ENCODE data around the gene PPRC1. TPM values are rescaled to one million over a fixed set of nuclear protein-coding genes. Genes with fewer than 3 reads are reported as not detected.

Gene PPRC1
- total RNA-seq, 2 experiments from 2014 or later = 104 to 111 TPM

- DNase-seq = no peak
- Mint-ChIP-seq H3K36me3 (peaks cover 1% of the 10 kb centered on the region), H3K9me3 (no peaks in the 10 kb centered on the region), H3K4me1 (peaks cover 20% of the 10 kb centered on the region), H3K27me3 (no peaks in the 10 kb centered on the region), H3K27ac (no peak overlapping the region), H3K4me3 (no peak overlapping the region)
These were observed 9.6 kb upstream of the PPRC1 start for GRCh38 chr10:102123223-102123622.

- peak overlapping the region; percentile 100 for H3K4me3 Mint-ChIP-seq
- no peak for DNase-seq
- H3K36me3 Mint-ChIP-seq = peaks cover 31% of the 10 kb centered on the region
- H3K9me3 Mint-ChIP-seq = no peaks in the 10 kb centered on the region
- peaks cover 26% of the 10 kb centered on the region for H3K4me1 Mint-ChIP-seq
- peaks cover 4% of the 10 kb centered on the region for H3K27me3 Mint-ChIP-seq
- peak overlapping the region; percentile 99 for H3K27ac Mint-ChIP-seq
These were observed 1.3 kb upstream of the PPRC1 start for GRCh38 chr10:102131286-102132170.

- Mint-ChIP-seq H3K4me3 (peak overlapping the region; percentile 100), H3K27me3 (peaks cover 4% of the 10 kb centered on the region), H3K4me1 (peaks cover 30% of the 10 kb centered on the region), H3K27ac (peak overlapping the region; percentile 99), H3K9me3 (no peaks in the 10 kb centered on the region), H3K36me3 (peaks cover 31% of the 10 kb centered on the region)
- no peak for DNase-seq
These were observed 662 bp upstream of the PPRC1 start for GRCh38 chr10:102132193-102132562.

- DNase-seq = peak; percentile 82
- H3K36me3 Mint-ChIP-seq = peaks cover 41% of the 10 kb centered on the region
- peaks cover 4% of the 10 kb centered on the region for H3K27me3 Mint-ChIP-seq
- H3K9me3 Mint-ChIP-seq = no peaks in the 10 kb centered on the region
- peak overlapping the region; percentile 99 for H3K27ac Mint-ChIP-seq
- peak overlapping the region; percentile 100 for H3K4me3 Mint-ChIP-seq
- H3K4me1 Mint-ChIP-seq = peaks cover 37% of the 10 kb centered on the region
These were observed 744 bp downstream of the PPRC1 start for GRCh38 chr10:102133373-102134195.

GRCh38 chr10:102134416-102134815 is 1.6 kb downstream of the PPRC1 start:
- Mint-ChIP-seq H3K27me3 (peaks cover 4% of the 10 kb centered on the region), H3K27ac (peak overlapping the region; percentile 99), H3K4me3 (peak overlapping the region; percentile 100), H3K4me1 (peaks cover 39% of the 10 kb centered on the region), H3K9me3 (no peaks in the 10 kb centered on the region), H3K36me3 (peaks cover 46% of the 10 kb centered on the region)
- DNase-seq = no peak

GRCh38 chr10:102135956-102136526 is 3.2 kb downstream of the PPRC1 start:
- Mint-ChIP-seq H3K9me3 (no peaks in the 10 kb centered on the region), H3K4me3 (peak overlapping the region; percentile 100), H3K27ac (peak overlapping the region; percentile 13), H3K36me3 (peaks cover 57% of the 10 kb centered on the region), H3K27me3 (peaks cover 4% of the 10 kb centered on the region), H3K4me1 (peaks cover 43% of the 10 kb centered on the region)
- DNase-seq = no peak

- no peaks in the 10 kb centered on the region for H3K9me3 Mint-ChIP-seq
- DNase-seq = no peak
- H3K4me3 Mint-ChIP-seq = no peak overlapping the region
- peaks cover 33% of the 10 kb centered on the region for H3K4me1 Mint-ChIP-seq
- no peak overlapping the region for H3K27ac Mint-ChIP-seq
- H3K36me3 Mint-ChIP-seq = peaks cover 62% of the 10 kb centered on the region
- H3K27me3 Mint-ChIP-seq = no peaks in the 10 kb centered on the region
These were observed 6.7 kb downstream of the PPRC1 start for GRCh38 chr10:102139281-102140110.

- Mint-ChIP-seq H3K9me3 (no peaks in the 10 kb centered on the region), H3K36me3 (peaks cover 56% of the 10 kb centered on the region), H3K4me1 (peaks cover 27% of the 10 kb centered on the region), H3K4me3 (no peak overlapping the region), H3K27ac (no peak overlapping the region), H3K27me3 (no peaks in the 10 kb centered on the region)
- DNase-seq = no peak
These were observed 7.4 kb downstream of the PPRC1 start for GRCh38 chr10:102140218-102140617.

GRCh38 chr10:102140913-102141540 is 8.2 kb downstream of the PPRC1 start:
- Mint-ChIP-seq H3K27me3 (no peaks in the 10 kb centered on the region), H3K9me3 (no peaks in the 10 kb centered on the region), H3K4me1 (peaks cover 21% of the 10 kb centered on the region), H3K4me3 (no peak overlapping the region), H3K36me3 (peaks cover 55% of the 10 kb centered on the region), H3K27ac (no peak overlapping the region)
- no peak for DNase-seq

GRCh38 chr10:102141583-102142107 is 8.8 kb downstream of the PPRC1 start:
- no peaks in the 10 kb centered on the region for H3K27me3 Mint-ChIP-seq
- DNase-seq = no peak
- no peaks in the 10 kb centered on the region for H3K9me3 Mint-ChIP-seq
- H3K27ac Mint-ChIP-seq = no peak overlapping the region
- H3K4me1 Mint-ChIP-seq = peaks cover 17% of the 10 kb centered on the region
- peaks cover 54% of the 10 kb centered on the region for H3K36me3 Mint-ChIP-seq
- no peak overlapping the region for H3K4me3 Mint-ChIP-seq

GRCh38 chr10:102146971-102147428 is 14.2 kb downstream of the PPRC1 start:
- no peak overlapping the region for H3K4me3 Mint-ChIP-seq
- H3K27me3 Mint-ChIP-seq = no peaks in the 10 kb centered on the region
- no peak for DNase-seq
- H3K9me3 Mint-ChIP-seq = no peaks in the 10 kb centered on the region
- peaks cover 51% of the 10 kb centered on the region for H3K36me3 Mint-ChIP-seq
- peaks cover 13% of the 10 kb centered on the region for H3K4me1 Mint-ChIP-seq
- peak overlapping the region; percentile 5 for H3K27ac Mint-ChIP-seq

- H3K36me3 Mint-ChIP-seq = peaks cover 55% of the 10 kb centered on the region
- no peak for DNase-seq
- H3K27ac Mint-ChIP-seq = peak overlapping the region; percentile 5
- no peaks in the 10 kb centered on the region for H3K27me3 Mint-ChIP-seq
- H3K4me3 Mint-ChIP-seq = no peak overlapping the region
- H3K9me3 Mint-ChIP-seq = no peaks in the 10 kb centered on the region
- peaks cover 13% of the 10 kb centered on the region for H3K4me1 Mint-ChIP-seq
These were observed 14.7 kb downstream of the PPRC1 start for GRCh38 chr10:102147561-102147960.

- no peaks in the 10 kb centered on the region for H3K9me3 Mint-ChIP-seq
- peak overlapping the region; percentile 6 for H3K27ac Mint-ChIP-seq
- no peak overlapping the region for H3K4me3 Mint-ChIP-seq
- H3K27me3 Mint-ChIP-seq = no peaks in the 10 kb centered on the region
- no peak for DNase-seq
- peaks cover 15% of the 10 kb centered on the region for H3K4me1 Mint-ChIP-seq
- peaks cover 57% of the 10 kb centered on the region for H3K36me3 Mint-ChIP-seq
These were observed 15.4 kb downstream of the PPRC1 start for GRCh38 chr10:102148275-102148674.
